GM19328 (cell line): Measurements from ENCODE around the gene IGF1R.

Experiments
- ATAC-seq: cut with Tn5 transposase; IDR thresholded peaks from one replicate; pipeline ENCODE4 v1.9.1; 2021; ENCODE audit warnings: mild to moderate bottlenecking, moderate library complexity; ENCODE audit not compliant: unreplicated experiment

Gene IGF1R

DNA sequence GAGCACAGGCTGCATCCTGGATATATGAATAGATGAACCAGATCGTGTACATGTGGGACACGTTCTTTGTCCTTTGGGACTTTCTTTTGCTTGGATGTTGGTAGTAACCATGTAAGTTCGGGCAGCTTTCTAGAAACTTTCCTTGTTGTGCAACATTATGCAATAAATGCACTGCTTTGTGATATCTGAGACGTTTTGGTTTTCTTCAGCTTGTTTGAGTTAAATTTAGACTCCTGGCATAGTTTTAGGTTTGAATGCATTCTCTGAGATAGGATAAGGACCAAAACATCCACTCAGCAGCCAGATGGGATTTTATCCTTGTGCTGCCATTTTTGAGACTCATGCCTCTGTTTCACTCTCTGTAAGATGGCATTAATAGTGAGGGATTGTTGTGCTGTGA lies 158.9 kb downstream of the IGF1R start:
- ATAC-seq, result no peak

DNA sequence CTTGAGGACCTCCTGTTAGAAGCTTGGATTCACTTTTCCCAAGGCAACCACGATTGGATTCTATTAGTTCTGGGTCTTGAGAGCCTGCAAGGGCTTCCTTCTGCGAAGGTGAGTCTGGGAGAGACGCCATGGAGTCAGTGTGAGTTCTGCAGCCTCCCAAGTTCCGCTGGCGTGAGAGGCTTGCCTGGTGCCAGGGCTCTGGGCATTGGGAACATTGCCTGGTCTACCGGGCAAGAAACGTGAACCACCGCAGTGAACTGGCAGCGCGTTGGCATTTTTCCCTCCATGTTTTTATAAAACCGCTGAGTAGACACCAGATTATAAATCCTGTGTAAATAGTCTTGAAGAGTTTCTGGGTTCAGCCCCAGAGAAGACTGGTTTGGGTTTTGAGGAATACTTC lies 160.9 kb downstream of the IGF1R start:
- no peak for ATAC-seq

DNA sequence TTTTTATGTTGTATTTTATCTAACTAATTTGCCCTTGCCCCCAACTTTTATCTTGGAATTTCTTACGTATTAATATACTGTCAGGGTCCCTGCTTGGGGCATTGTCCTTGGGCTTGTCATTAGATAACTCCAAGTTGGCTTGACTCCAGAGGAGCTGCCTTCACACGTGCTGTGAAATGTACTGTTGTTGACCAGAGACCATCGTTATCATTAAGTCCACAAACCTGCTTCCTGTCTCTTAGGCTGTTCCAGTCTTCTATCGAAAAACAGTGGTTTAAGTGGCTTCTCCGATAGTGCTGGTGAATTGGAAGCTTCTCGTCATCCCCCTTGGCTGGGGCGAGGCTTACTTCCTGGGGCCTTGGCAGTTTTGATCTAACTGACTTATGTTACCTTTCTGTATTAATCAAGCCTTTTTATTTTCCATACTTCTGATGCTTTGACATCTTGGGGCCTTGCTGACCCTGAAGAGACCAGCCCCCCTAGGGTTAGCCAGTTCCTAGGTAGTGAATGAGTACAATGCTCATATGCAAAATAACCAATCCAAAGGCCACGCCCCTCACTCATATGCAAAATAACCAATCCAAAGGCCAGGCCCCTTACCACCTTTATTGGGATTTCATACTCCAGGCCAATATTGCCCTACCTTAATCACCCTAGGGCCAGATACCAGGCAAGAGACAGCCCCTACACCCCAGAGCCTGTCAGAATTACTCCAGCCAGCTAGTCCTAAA lies 164.5 kb downstream of the IGF1R start:
- ATAC-seq, result no peak

DNA sequence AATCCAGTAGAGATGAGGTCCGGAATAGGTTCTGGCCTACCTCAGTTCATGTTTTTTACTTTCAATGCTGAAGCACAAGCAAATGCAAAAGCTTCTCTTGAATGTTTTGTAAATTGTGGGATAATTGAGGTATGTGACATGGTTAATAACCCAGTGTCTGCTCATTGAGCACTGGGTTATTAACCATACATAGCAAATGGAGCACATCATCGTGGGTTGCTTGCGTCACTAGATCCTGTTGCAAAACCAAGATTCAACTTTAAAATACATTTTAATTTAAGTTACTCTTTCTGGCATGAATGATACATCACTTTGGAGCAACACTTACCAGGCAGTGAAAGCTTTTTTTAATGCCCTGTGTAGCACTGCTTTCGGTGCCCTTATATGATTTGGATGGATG lies 165.6 kb downstream of the IGF1R start:
- ATAC-seq, result no peak

DNA sequence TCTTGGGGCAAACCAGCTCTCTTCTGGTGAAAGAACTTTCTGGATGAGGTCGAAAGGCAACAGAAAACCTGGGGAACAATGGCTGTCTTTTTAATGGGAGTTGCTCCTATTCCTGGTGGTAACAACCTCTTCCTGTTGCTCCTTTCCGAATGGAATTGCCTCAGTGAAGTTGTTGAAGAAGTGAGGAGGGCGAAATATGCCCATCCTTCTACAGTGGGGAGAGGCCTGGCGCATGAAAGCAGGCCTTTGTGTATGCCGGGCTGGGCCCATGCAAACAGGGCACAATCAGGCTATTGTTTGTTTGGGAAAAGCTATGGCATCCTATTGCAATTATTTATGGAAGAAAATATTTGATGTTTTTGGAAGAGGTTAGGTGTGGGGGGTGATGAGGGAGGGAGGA lies 166.9 kb downstream of the IGF1R start:
- ATAC-seq, result no peak

DNA sequence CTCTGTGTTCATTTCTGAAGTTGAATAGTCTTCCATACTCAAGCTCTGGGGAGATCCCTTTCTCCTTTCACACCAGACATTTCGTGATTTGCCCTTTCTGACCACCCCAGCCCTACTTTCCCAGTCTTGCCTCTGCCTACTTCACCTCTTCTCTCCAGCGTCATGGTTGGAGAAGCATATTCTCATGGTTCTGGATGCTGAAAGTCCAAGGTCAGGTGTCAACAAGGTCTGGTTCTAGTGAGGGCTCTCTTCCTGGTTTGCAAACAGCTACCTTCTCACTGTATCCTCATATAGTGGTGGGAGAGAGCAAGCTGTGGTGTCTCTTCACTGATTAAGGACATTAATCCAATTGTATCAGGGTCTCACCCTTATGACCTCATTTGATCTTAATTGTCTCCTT lies 169.4 kb downstream of the IGF1R start:
- no peak for ATAC-seq

DNA sequence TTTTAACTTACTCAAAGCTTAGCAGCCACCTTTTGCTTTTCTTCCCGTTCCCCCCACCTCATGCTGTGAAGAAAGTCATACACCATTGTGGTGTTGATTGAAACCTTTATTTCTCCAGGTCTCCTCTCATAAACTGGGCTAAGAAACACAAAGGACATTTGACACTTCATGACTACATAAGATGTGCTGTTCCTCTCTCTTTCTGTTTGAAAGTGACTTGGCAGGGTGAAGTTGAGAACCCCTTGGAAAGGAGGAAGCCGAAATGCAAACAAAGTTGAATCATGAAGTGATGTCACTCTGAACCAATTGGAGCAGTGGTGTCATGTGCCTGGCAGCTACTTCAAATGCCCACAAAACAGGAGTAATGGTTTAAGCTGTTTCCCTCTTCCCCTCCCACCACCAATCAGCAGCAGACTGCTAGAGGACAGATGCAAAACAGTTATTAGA lies 174.7 kb downstream of the IGF1R start:
- ATAC-seq, result no peak

DNA sequence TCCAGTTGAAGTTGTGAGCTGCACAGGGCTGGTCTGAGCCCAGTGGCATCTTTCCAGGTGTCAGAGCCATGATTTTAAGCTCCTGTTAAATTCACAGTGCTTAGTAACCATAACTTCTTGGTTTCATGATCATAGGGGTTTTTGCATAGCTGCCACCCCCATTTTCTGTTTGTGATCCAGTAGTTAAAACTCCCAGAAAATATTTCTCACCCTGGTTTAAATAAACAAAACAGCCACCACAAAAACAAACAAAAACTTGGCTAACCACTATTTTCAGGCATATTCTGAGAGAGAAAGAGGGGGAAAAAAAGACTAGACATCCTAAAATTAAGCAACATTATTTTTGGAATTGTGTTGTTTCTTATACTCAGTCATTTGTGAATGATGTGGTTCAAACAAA lies 175.3 kb downstream of the IGF1R start:
- no peak for ATAC-seq

DNA sequence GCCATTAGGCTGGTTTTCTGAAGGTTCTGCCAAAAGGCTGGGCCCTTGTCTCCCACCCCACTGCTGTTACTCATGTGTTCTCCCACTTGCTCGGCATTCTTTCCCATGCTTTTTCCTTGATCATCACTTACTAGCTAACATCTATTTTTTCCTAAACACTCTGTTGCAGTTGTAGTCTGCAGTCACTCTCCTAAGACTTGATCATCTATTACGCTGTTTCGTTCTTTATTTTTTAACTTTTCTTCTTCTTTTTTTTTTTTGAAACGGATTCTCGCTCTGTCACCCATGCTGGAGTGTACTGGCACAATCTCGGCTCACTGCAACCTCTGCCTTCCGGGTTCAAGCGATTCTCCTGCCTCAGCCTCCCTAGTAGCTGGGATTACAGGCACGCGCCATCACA lies 176.3 kb downstream of the IGF1R start:
- ATAC-seq, result no peak

DNA sequence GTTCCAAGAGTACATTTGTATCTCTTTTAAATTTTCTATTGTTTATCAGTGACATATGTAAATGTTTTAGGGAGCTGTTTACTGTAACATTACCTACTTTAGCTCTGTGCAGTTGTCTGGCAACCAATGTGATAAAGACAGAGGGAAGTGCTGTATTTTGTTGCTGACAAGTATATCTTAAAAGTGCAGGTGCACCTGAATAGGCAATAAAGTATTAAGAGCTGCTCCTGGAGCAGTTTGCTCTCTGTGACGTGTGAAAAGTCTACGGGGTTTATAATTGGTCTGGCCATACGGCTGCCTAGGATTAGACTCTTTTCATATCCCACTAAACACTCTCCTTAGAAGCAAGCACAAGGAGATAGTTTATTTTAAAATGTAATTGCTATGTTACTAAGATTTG lies 178.3 kb downstream of the IGF1R start:
- no peak for ATAC-seq

DNA sequence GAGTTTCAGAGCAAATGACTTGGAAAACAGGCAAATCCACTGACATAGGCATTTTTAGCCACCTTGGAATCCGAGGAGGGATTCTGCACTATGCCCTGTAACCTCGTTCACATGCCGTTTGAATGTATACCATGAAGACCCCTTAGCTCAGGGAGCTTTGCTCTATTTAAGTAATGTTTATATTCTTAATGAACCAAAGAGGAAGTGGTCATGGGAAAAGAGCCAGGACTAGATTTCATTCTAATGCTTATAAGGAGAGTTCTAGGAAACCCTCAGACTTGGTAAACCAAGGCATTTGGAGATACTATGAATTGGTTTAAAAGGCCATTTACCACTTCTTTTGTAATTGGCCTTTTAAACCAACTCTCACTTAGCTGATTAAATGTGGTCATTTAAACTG lies 178.9 kb downstream of the IGF1R start:
- ATAC-seq, result no peak

DNA sequence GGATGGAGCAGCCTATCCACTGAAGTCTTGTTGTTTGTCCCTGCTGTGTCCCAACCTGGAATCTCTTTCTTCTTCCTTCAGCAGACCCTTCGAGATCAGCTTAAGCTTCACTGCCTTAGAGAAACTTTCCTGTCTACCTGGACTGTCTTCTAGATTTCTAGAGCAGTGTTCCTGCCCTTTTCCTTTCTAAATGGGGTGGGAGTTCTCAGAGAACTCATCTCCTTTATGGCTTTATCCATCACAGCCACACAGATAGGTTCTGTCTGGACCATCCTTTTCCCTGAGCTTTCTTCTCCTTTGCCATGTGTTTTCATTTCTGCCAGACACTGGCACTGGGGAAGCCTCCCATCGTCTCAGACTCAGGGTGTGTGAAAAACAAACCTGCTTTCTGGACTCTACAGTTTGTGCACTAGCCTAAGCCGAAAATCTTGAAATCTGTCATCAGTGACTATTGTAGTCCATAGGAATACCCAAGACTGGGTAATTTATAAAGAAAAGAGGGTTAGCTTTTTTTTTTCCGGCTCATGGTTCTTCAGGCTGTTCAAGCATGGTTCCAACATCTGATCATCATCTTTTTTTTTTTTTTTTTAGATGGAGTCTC lies 181.8 kb downstream of the IGF1R start:
- no peak for ATAC-seq

DNA sequence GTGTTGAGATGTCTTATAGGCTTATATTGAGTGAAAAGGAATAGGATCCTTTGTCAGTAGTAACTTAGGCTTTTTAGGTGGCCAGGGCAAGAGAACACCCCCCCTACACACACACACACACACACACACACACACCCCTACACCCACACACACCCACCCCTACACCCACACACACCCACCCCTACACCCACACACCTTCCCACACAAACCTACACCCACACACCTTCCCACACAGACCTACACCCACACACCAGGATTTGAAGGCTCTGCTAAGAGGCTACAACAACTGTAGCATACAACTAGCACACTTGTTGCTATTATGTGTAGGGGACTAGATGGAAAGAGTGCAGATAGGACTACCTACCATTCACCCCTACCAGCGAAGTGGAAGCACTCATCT lies 186.6 kb downstream of the IGF1R start:
- no peak for ATAC-seq

DNA sequence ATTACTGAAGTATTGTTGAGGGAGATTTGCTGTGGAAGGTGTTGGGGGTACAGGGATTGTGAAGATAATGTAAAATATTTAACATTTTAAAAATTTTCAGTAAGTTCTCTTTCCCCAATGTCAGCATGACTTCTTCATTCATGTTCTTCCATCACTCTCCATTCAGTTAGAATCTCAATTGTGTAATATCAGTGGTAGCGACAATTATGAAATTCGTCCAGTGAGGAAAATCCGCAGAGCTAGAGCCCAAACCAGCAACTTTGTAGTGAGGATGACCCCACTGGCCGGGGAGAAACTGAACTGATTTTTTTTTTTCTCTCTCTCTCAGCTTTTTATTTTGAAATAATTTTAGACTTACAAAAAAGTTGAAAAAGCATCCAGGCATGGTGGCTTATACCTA lies 187.5 kb downstream of the IGF1R start:
- no peak for ATAC-seq

DNA sequence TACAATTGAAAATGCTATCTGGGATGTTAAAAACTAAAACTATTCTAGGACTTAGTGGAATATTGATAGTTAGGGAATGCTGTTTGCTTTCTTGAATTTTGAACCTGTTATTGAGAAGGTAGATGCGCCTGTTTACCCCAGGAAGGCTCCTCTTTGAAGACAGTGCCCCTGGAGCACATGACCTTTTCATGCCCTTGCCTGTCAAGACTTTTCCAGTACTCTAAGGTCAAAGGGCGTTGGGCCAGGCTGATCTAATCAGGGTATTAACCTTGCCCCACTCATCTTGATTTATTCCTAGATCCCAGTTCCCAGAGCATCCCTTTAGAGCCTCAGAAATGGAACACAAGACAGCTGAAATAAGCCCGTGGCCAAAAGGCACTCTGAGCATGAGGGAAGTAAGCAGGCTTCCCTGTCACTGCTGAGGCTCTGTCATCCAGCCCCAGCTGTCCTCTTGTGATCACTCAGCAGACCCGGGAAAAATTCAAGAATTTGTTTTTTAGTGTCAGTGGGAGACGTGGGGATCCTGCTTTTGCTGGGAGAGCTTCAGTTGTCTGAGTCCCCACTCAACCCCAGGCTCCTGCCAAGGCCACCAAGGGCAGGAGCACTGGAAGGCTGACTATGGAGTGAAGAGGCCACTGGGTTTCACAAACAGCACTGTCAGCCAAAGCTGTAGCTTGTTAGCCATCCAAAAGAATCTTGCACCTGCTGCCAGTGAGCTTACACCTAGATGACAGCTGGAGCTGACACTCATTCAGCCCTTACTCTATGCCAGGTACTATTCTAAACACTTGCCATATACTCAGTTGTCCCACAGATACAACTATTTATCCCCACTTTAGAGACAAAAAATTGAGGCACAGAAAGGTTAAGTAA lies 190.3 kb downstream of the IGF1R start:
- no peak for ATAC-seq

DNA sequence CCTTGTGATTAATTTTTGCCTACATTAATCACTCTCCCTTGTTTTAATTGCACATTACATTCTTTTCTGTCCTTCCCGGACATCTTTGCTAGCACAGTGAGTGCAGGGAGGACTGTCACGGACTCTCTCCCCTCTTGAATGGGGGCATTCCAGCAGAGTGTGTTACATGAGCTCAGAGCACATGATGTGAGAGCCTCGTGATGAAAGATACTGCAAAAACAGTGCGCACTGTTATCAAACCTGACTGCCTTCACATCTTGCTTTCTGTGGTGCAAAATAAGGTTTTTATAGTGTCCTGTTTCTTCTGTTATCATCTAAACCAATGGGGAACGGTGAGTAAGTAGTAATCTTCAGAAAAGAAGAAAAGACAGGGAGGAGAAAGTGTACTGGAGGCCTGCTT lies 191.7 kb downstream of the IGF1R start:
- no peak for ATAC-seq

DNA sequence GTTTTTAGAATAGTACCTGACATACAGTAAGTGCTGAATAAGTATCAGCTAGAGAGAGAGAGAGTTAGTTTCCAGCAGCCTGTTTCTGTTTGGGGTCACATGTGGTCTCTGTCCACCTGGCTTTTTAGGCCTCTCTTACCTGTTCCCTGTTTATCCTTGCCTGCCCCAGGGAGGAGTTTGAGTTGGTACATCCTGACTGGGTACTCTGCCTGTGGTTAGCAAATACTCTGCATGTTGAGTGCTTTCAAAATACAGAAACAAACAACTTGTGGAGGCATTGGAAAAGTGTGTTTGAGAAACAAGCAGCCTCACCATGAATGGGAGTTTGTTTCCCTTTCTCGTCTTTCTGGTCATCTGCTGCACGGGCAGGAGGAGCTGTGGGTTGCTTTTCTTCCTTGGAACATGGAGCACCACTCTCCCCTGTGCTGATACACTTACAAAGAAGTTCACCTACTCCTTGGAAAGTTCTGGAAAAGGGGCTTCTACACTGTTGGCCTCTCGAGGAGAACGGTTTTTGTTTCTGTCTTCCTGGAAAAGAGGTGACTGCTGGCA lies 193.2 kb downstream of the IGF1R start:
- ATAC-seq, result no peak

DNA sequence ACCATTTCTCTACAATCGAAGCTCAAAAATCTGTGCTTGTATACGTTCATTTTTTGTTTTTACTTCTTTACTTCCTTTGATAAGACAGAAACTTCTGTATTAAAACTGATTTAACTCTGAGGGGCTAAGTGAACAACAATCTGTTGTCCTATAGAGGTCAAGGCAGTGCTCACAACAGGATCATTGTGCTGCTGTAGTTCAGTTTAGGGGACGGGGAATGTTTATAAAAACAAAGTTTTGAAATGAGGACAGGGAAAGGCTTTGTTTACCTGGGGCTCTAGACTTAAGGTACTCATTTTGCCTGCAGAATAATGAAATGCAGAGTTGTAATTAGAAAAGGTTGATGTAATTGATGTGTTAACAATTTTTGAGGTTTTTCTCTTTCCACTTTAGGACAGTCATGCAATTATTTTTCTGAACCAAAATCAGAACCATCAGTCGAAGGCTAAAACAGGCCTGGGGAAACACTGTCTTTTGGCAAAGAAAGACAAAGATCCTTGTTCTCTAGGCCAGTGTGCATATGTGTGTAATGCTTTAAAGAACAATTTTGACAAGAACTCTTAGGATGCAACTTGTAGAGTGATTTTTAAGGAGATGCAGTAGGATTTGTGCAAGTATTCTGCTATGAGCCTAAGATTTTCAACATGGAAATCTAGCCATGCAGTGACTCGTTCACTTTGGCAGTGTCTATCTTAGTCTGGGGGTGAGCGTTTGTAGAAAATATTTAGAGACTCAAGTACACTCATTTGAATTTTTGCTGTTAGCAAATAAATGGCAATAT lies 194.0 kb downstream of the IGF1R start:
- ATAC-seq, result no peak

DNA sequence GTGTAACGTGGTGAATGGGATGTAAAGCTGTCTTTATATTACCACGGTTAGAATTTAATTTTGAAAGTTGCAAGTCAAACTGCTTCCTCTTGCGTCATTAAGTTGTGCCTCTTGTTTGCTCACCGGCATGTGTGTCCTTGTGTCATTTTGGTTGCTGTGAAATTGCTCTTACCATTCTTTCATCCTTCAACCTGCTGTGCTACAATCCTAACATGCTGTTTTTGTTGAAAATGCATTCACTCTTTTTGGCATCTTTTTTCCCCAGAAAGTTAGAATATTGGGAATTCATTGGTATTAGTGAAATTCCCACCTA lies 194.6 kb downstream of the IGF1R start:
- no peak for ATAC-seq

DNA sequence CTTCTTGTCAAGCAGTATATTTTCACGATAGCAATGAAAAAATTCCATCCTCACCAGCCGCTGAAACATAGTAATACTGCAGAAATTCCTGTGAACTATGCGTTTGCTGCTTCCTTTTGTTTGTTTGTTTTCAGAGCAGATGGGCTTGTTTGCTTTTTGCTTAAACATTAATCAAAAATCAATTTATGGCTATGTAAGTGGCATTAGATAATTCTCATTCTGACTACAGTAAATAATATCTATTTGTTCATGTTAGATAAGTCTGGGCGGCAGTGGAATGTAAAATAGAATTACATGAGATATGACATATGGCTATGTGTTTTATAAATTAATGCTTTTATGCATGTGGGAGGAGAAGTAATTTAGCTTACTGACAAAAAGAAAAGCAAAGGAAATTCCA lies 195.5 kb downstream of the IGF1R start:
- no peak for ATAC-seq

DNA sequence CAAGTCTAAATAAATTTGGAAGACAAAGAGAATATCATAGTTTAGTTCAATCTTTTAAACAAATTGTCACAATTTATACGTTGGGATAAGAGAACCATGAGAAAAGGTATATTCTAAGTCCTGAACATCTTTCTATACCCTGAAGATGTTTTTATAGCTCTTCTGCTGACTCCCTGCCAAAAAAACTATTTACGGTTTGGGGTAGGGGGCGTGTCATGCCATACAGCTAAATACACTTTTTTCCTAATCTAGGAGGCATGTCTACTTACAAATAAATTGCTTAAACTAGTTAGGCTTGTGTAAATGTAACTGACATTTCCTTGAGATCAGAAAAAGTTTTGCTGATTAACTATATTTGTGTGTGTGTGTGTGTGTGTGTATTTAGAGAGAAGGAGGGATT lies 195.9 kb downstream of the IGF1R start:
- ATAC-seq, result no peak
